Neuronal stem cell (in vitro differentiated cells): Measurements from ENCODE around the gene NFATC2.
A peak's percentile ranks its signal among the peaks of the same experiment; 100 is the strongest.
"Not testable (repeated sequence)": the region's sequence is repeated elsewhere in the genome, so short reads cannot be mapped to it uniquely, and the experiment has no call there.

Experiments used
- DNase-seq: peaks from one replicate; pipeline ENCODE4 v3.0.0-alpha.2; 2013; ENCODE audit warnings: low spot score
- H2AFZ ChIP-seq: one replicate; pipeline ENCODE4 v1.6.1; 2013; ENCODE audit warnings: mild to moderate bottlenecking, low read length, inconsistent platforms
- H2AK5ac ChIP-seq: 2 replicates; pipeline ENCODE4 v1.6.1; 2013; ENCODE audit warnings: low read depth, mild to moderate bottlenecking, inconsistent platforms, low read length, moderate library complexity, mixed read lengths
- H2BK120ac ChIP-seq: 2 replicates; pipeline ENCODE4 v1.6.1; 2013; ENCODE audit warnings: low read depth, mild to moderate bottlenecking, inconsistent platforms, low read length, moderate library complexity, mixed read lengths
- H2BK12ac ChIP-seq: one replicate; pipeline ENCODE4 v1.6.1; 2013; ENCODE audit warnings: low read length, inconsistent platforms
- H2BK15ac ChIP-seq: 2 replicates; pipeline ENCODE4 v1.6.1; 2013; ENCODE audit warnings: mild to moderate bottlenecking, low read length, inconsistent platforms, mixed read lengths
- H2BK5ac ChIP-seq: one replicate; pipeline ENCODE4 v1.6.1; 2013; ENCODE audit warnings: inconsistent platforms, mild to moderate bottlenecking, low read length, moderate library complexity
- H3K14ac ChIP-seq: one replicate; pipeline ENCODE4 v1.6.1; 2013; ENCODE audit warnings: low read length, inconsistent platforms
- H3K18ac ChIP-seq: 2 replicates; pipeline ENCODE4 v1.6.1; 2013; ENCODE audit warnings: low read length, inconsistent platforms
- H3K23ac ChIP-seq: 2 replicates; pipeline ENCODE4 v1.6.1; 2013; ENCODE audit warnings: low read depth, mild to moderate bottlenecking, mixed read lengths, low read length, inconsistent platforms; ENCODE audit not compliant: poor library complexity
- H3K27ac ChIP-seq: replicated peaks from 3 replicates; pipeline ENCODE4 v1.5.1; 2013; ENCODE audit warnings: low read length, inconsistent platforms
- H3K27me3 ChIP-seq, 3 experiments: 2 replicates each; pipeline ENCODE4 v1.6.1; 2013; ENCODE audit warnings: low read length in 3 of 3, mild to moderate bottlenecking in 2 of 3, inconsistent platforms in 1 of 3, low read depth in 1 of 3, mixed read lengths in 1 of 3, moderate library complexity in 1 of 3; ENCODE audit not compliant: control insufficient read depth in 3 of 3, insufficient read depth in 3 of 3
- H3K36me3 ChIP-seq, 2 donors: replicated peaks in 1 of 2; 2 replicates each; pipeline ENCODE4 v1.6.1; 2013; ENCODE audit warnings: low read length in 2 of 2; ENCODE audit not compliant: control insufficient read depth in 2 of 2, insufficient read depth in 2 of 2
- H3K4ac ChIP-seq: 2 replicates; pipeline ENCODE4 v1.6.1; 2013; ENCODE audit warnings: inconsistent platforms, mild to moderate bottlenecking, low read length, moderate library complexity
- H3K4me1 ChIP-seq, 2 donors: 1 replicate in 1 of 2; 2 replicates in 1 of 2; pipeline ENCODE4 v1.6.1; 2013; ENCODE audit warnings: low read length in 2 of 2, low read depth in 1 of 2; ENCODE audit not compliant: control insufficient read depth in 2 of 2, insufficient read depth in 1 of 2
- H3K4me2 ChIP-seq: one replicate; pipeline ENCODE4 v1.6.1; 2013; ENCODE audit warnings: mild to moderate bottlenecking, low read length, inconsistent platforms; ENCODE audit not compliant: insufficient read depth, poor library complexity, severe bottlenecking
- H3K4me3 ChIP-seq, 2 donors: 2 replicates each; pipeline ENCODE4 v1.5.1; 2013; ENCODE audit warnings: low read length in 2 of 2, mild to moderate bottlenecking in 2 of 2, inconsistent platforms in 1 of 2, moderate library complexity in 1 of 2
- H3K79me1 ChIP-seq: one replicate; pipeline ENCODE4 v1.6.1; 2013; ENCODE audit warnings: low read depth, mild to moderate bottlenecking, inconsistent platforms, low read length, moderate library complexity
- H3K9ac ChIP-seq: one replicate; pipeline ENCODE4 v1.6.1; 2013; ENCODE audit warnings: mild to moderate bottlenecking, low read depth, low read length, inconsistent platforms; ENCODE audit not compliant: poor library complexity
- H3K9me3 ChIP-seq, 2 donors: replicated peaks in 1 of 2; 2 replicates each; pipeline versions ENCODE3 to v1.6.1; 2013; ENCODE audit warnings: low read length in 2 of 2, mild to moderate bottlenecking in 2 of 2, inconsistent platforms in 1 of 2, low read depth in 1 of 2, mixed read lengths in 1 of 2, moderate library complexity in 1 of 2; ENCODE audit not compliant: control insufficient read depth in 2 of 2, insufficient read depth in 1 of 2
- H4K8ac ChIP-seq: one replicate; pipeline ENCODE4 v1.6.1; 2013; ENCODE audit warnings: low read depth, mild to moderate bottlenecking, inconsistent platforms, low read length, moderate library complexity
- H4K91ac ChIP-seq: one replicate; pipeline ENCODE4 v1.6.1; 2013; ENCODE audit warnings: low read length, low read depth, mild to moderate bottlenecking, inconsistent platforms; ENCODE audit not compliant: poor library complexity
- WGBS, 2 donors: extraction: QIAGEN DNeasy Blood & Tissue Kit; methylation state at CpG; one replicate each; pipeline ENCODE4 v1.1.7; 2013; ENCODE audit warnings: missing lambda C conversion rate in 2 of 2, mixed read lengths in 1 of 2; ENCODE audit not compliant: insufficient read length in 2 of 2, insufficient replicate concordance in 1 of 2; ENCODE audit errors: extremely low coverage in 2 of 2; 5-methylcytosine and 5-hydroxymethylcytosine counted together

The NFATC2 gene

DNA sequence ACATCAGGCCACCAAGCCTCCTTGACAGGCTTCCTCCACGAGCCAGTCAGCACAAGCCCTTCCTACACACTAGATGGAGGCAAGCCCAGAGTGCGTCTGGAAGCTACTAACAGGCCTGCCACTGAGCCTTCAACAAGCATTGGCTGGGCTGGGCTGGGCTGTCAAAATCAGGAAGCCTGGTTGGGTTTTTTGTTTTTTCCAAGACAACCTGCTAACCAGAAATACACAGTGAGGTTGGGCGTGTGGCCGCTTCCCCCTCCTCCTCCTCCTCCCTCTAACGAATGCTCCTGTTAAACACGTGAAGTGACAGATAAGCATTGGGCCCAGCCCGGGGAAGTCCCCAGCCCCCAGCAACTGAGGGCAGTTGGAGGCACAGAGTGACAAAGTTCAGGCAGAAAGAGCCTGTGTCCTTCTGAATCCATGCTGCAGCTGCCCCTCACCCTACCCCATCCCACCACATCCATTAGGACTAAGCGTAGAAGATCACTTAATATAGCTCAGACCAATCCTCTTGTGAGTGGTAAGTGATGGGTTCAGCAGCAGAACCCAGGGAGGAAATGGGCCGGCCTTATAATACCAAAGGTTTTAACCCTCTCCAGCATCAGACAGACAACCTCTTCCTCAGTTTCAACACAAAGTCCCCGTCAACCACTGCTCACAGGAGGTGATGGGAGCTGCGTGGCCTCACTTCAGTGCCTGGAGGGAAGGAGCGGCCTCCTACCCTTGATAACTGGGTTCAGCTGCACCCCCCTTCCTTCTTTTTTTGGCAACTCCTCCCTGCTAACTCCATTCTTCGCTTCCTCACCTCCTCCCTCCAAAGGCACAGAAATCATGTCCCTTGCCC, 1.1 kb downstream of the NFATC2 start:
- Histone ChIP-seq H2BK5ac (peak overlapping the region; percentile 63), H3K9me3 (peaks cover 0 to 8% of the 10 kb centered on the region in 2 donors), H3K4ac (no peak overlapping the region), H3K9ac (no peak overlapping the region), H4K91ac (no peak overlapping the region), H3K27me3 (peaks cover 0 to 17% (median 17%) of the 10 kb centered on the region in 3 experiments), H2BK15ac (peak overlapping the region; percentile 41), H3K4me1 (peaks cover 11 to 15% of the 10 kb centered on the region in 2 donors), H3K79me1 (no peaks in the 10 kb centered on the region), H3K23ac (peak overlapping the region; percentile 63), H3K18ac (peak overlapping the region; percentile 44), H3K14ac (no peak overlapping the region), H3K4me2 (peak overlapping the region; percentile 67), H4K8ac (no peak overlapping the region), H2BK12ac (no peak overlapping the region), H3K27ac (peak overlapping the region; percentile 12), H2AK5ac (peak overlapping the region; percentile 68), H3K36me3 (no peaks in the 10 kb centered on the region), H2BK120ac (no peak overlapping the region), H3K4me3 (no peak overlapping the region), H2AFZ (peak overlapping the region; percentile 70)
- no CpG with 5 or more reads among the region's 13 CpGs for WGBS, 2 donors
- no peak for DNase-seq

DNA sequence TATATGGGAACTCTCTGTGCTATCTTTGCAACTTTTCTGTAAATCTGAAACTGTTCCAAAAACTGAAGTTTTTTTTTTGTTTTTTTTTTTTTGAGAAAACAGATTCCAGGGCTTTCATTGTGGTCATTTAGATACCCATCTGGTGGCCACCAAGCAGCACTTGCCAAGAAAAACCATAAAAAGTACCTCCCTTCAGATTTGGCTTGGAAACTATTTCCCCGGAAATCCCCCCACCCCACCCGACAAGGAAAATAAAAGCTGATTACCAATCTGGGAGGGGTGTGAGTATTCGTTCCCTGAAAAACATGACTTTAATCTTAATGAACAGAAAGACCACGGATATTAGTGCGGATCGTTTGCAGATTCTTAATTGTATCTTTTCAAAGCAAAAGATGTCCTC, 1.9 kb downstream of the NFATC2 start:
- Histone ChIP-seq H3K4me1 (peaks cover 14 to 15% of the 10 kb centered on the region in 2 donors), H2BK120ac (no peak overlapping the region), H4K91ac (no peak overlapping the region), H2AFZ (no peak overlapping the region), H3K4me3 (no peak overlapping the region), H2BK5ac (no peak overlapping the region), H3K36me3 (no peaks in the 10 kb centered on the region), H4K8ac (no peak overlapping the region), H3K27ac (no peak overlapping the region), H3K9ac (no peak overlapping the region), H2BK12ac (no peak overlapping the region), H3K79me1 (no peaks in the 10 kb centered on the region), H3K4me2 (no peak overlapping the region), H3K14ac (no peak overlapping the region), H3K9me3 (peaks cover 0 to 8% of the 10 kb centered on the region in 2 donors), H3K23ac (no peak overlapping the region), H3K4ac (no peak overlapping the region), H2AK5ac (no peak overlapping the region), H3K18ac (no peak overlapping the region), H2BK15ac (no peak overlapping the region), H3K27me3 (peaks cover 0 to 17% (median 17%) of the 10 kb centered on the region in 3 experiments)
- DNase-seq, result no peak
- WGBS, 2 donors, result no CpG with 5 or more reads among the region's 6 CpGs

DNA sequence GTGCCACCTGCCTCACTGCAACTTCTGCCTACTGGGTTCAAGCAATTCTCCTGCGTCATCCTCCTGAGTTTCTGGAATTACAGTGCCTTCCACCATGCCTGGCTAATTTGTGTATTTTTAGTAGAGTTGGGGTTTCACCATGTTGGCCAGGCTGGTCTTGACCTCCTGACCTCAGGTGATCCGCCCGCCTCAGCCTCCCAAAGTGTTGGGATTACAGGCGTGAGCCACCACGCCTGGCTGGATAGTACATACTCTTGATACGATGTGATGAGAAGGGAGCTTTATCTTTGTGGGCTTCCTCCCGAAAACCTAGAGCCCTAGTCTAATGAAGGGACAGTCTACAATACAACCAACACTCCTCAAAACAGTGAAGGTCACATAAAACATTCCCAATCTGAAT, 2.4 kb downstream of the NFATC2 start:
- H3K79me1 ChIP-seq, H3K36me3 ChIP-seq, H3K4me2 ChIP-seq, H4K91ac ChIP-seq, H3K14ac ChIP-seq, H2BK5ac ChIP-seq, H2BK120ac ChIP-seq, H3K23ac ChIP-seq, H3K9me3 ChIP-seq, H3K18ac ChIP-seq, H2AK5ac ChIP-seq, H3K27ac ChIP-seq, H4K8ac ChIP-seq, H2BK15ac ChIP-seq, H2AFZ ChIP-seq, H3K4ac ChIP-seq, H2BK12ac ChIP-seq, H3K4me3 ChIP-seq, H3K9ac ChIP-seq, DNase-seq: not testable (repeated sequence)
- WGBS, 2 donors, result no CpG with 5 or more reads among the region's 7 CpGs
- H3K27me3 ChIP-seq, result peaks cover 0 to 17% (median 14%) of the 10 kb centered on the region in 3 experiments
- peaks cover 15 to 19% of the 10 kb centered on the region in 2 donors for H3K4me1 ChIP-seq
